A549 (cell line): ENCODE results near the gene SKI.

Source experiments
- CEBPB ChIP-seq, 2 experiments: fragments of >200 bp in 1 of 2; sonication (Bioruptor Twin) in 1 of 2; formaldehyde crosslinking in 1 of 2; IDR thresholded peaks; 2 replicates each; pipeline ENCODE4 v1.6.1; 2012 to 2016
- CTCF ChIP-seq: fragments of >200 bp; sonication (Bioruptor Twin); formaldehyde crosslinking; IDR thresholded peaks from 3 replicates; pipeline ENCODE4 v1.5.1; 2016
- EP300 ChIP-seq, 2 experiments: fragments of >200 bp; sonication (Bioruptor Twin); formaldehyde crosslinking; IDR thresholded peaks; 2 replicates in 1 of 2; 3 replicates in 1 of 2; pipeline ENCODE4 v1.6.1; 2016 to 2017
- MAZ ChIP-seq: fragments of 150-350 bp; IDR thresholded peaks from 2 replicates; pipeline ENCODE4 v1.6.1; 2014; ENCODE audit warnings: antibody characterized with exemption, low read depth, low read length, borderline replicate concordance
- POLR2A ChIP-seq: IDR thresholded peaks from 2 replicates; pipeline ENCODE4 v1.6.1; 2012; ENCODE audit warnings: mild to moderate bottlenecking, low read length

GRCh38 chr1:2350911-2351655 lies 123.0 kb downstream of the SKI start:
- TF ChIP-seq CTCF = no peak
- TF ChIP-seq POLR2A = no peak
- no peak for TF ChIP-seq EP300 (IDR thresholded peaks at IDR 0.05)
- no peak for TF ChIP-seq CEBPB (IDR thresholded peaks at IDR 0.05)
- TF ChIP-seq MAZ = no peak
